Skin epidermis (tissue), 12 donors: ENCODE data around the gene HRH1.

ENCODE experiments used
- H3K27ac ChIP-seq, 21 experiments: fragments of 200-600 bp; sonication (generic) in 11 of 21; one replicate each; pipeline ENCODE4 v1.5.0; 2020; ENCODE audit warnings: mild to moderate bottlenecking in 3 of 21, inconsistent platforms in 2 of 21, moderate library complexity in 2 of 21
- H3K4me3 ChIP-seq, 7 experiments: fragments of 200-600 bp; sonication (generic) in 2 of 7; one replicate each; pipeline ENCODE4 v1.5.0; 2020; ENCODE audit warnings: inconsistent platforms in 2 of 7, mild to moderate bottlenecking in 2 of 7, moderate library complexity in 1 of 7

HRH1 gene

DNA sequence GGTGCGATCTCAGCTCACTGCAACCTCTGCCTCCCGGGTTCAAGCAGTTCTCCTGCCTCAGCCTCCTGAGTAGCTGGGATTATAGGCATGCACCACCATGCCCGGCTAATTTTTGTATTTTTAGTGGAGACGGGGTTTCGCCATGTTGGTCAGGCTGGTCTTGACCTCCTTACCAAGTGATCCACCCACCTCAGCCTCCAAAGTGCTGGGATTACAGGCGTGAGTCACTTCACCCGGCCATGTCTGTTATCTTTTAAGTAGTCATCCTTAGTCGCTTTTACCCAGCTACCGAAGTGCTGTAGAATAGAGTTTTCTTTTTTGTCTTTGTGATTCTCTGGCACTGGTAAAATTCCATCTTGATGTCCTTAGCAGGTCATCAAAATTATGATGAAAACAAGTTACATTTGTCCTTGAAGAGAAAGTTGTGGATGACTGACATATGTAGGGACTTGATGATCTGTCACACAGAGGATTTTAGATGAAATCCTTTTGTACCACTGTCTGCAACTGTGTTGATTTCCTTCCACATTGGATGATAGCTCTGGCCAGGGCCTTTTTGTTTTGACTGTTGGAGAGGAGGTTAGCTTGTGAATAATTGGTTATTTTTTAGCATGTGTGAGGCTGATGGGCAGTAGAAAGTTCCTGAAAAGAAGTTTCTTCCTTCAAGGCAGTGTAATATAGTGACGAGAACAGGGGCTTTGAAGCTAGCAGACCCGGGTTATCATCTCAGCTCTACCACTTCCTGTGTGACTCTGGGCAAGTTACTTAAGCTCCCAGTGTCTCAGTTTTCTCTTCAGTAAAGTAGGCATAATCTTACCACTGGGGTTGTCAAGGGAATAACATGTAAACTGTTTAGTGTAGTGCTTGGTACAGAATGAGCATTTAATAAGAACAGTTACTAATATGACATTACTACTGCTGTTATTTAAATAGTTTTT lies 136.7 kb downstream of the HRH1 start:
- no peak overlapping the region for H3K4me3 ChIP-seq
- H3K27ac ChIP-seq, result peak overlapping the region in 13 of 21 experiments; percentile 1 to 86 (median 72)

DNA sequence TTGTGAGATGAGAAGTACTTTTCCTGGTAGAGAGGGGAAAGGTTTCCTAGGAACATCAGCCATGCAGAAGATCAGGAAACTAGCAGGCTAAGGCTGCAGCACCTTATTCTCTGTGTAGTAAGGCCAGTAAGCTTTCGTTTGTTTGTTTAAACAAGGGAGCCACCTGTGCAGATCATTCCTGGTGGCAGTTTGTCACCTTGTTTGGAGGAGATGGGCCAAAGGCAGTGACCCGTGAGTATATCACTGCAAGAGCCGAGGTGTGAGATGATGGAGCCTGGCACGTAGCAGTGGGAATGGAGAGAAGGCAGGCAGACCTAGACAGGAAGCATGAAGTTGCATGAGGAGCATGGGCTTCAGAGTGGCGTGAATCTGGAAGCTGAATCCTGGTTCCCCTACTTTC lies 137.5 kb downstream of the HRH1 start:
- H3K27ac ChIP-seq, result peak overlapping the region in 11 of 21 experiments; percentile 1 to 86 (median 56)
- no peak overlapping the region for H3K4me3 ChIP-seq

DNA sequence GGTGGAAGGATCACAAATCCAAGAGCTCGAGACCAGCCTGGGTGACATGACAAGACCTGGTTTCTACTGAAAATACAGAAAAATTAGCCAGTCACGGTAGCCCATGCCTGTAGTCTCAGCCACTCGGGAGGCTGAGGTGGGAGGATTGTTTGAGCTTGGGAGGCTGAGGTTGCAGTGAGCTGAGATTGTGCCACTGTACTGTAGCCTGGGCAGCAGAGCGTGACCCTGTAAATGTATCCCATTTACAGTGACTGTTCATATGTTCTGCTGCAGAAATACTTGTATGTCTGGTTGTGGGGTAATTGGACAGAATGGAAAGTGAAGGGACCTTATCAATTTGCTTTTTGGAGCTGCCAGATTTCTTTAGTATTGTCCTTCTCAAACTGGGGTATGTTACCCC lies 142.8 kb downstream of the HRH1 start:
- no peak overlapping the region for H3K4me3 ChIP-seq
- H3K27ac ChIP-seq, result no peak overlapping the region

DNA sequence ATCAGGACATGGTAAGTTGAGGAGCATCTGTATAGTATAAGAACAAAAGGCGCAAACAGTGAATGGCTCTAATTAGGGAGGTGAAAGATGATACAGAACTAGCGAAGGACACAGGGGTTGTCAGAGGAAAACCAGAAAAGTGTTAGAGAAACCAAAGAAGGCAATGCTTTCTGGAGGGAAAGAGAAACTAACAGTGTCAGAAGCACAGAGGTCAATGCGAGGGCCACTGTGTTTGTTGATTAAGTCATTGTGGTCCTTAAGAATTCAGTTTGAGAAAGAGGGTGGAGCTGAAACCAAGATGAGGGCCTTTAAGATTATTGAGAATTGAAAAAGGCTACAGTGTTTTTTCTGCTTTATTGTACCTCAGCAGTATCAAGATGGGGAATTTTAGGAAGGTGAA lies 146.7 kb downstream of the HRH1 start:
- Histone ChIP-seq H3K4me3 (no peak overlapping the region), H3K27ac (no peak overlapping the region)

- no peak overlapping the region for H3K4me3 ChIP-seq
- H3K27ac ChIP-seq, result no peak overlapping the region
Observed at GRCh38 chr3:11302444-11302843, 148.2 kb downstream of the HRH1 start.

DNA sequence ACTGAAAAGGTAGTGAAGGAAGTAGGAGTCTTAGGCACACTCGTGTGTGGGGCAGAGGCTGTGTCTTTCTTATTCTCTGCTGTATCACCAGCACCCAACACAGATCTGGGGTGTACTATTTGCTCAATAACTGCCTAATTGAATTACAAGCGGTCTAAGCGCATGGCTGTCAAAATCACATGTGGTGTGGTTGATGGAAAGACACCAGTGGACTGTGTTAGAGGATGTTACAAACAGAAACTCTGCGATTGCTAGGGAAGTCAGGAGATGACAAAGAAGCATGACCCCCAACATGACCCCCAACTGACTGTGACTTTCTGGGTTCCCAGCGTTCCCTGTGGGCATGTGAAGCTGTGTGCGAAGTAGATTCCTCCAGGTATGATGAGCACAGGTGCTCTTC lies 149.9 kb downstream of the HRH1 start:
- H3K27ac ChIP-seq, result peak overlapping the region in 1 of 21 experiments; percentile 30
- no peak overlapping the region for H3K4me3 ChIP-seq

DNA sequence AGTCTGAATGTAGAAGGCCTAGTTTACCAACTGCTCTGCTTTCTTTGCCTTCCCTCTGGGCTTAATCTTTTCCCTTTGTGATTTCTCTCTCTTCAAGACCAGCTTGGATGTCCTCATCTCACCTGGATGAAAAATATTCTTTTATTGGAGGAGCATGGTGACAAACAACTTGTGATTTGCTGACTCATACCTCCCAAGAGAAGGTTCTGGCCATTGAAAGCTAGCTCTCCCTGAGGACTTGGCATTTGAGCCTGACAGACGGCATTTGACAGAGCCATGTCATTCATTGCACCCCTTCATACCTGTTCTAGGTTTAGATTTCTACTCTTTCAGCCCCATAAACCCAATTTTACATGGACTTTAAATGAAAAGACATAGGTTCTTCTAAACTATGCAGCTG lies 151.2 kb downstream of the HRH1 start:
- Histone ChIP-seq H3K4me3 (no peak overlapping the region), H3K27ac (peak overlapping the region in 9 of 21 experiments; percentile 6 to 80 (median 50))

GRCh38 chr3:11306817-11307589 lies 152.7 kb downstream of the HRH1 start:
- Histone ChIP-seq H3K4me3 (no peak overlapping the region), H3K27ac (peak overlapping the region in 14 of 21 experiments; percentile 12 to 80 (median 58))

DNA sequence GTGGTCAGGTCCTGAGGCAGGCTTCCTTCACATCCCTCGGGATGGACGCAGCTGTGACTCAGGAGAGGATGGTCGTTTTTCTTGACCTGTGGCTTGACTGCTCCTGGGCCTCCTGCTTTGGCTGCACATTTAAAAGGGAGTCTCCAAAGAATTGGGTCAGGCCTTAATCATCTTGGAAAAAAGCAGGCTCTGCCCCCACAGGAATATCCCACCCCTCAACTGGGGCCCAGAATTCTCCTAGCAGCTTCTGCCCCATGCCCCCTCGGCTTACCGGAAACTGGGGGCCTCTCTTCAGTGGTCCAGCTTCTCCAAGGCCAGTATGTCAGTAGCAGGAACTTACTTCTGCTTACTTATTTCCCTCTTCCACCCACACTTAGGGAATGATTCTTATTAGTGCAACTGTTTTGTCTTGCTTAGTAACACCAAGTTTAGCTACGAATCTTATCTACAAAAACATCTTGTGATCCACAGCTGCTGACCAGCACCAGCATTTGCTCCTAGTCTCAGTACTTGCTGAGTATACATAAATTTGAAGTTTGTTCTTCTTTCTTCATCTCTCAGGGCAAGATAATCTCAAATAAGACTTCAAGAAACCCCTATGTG lies 153.6 kb downstream of the HRH1 start:
- peak overlapping the region in 17 of 21 experiments; percentile 14 to 80 (median 57) for H3K27ac ChIP-seq
- no peak overlapping the region for H3K4me3 ChIP-seq

DNA sequence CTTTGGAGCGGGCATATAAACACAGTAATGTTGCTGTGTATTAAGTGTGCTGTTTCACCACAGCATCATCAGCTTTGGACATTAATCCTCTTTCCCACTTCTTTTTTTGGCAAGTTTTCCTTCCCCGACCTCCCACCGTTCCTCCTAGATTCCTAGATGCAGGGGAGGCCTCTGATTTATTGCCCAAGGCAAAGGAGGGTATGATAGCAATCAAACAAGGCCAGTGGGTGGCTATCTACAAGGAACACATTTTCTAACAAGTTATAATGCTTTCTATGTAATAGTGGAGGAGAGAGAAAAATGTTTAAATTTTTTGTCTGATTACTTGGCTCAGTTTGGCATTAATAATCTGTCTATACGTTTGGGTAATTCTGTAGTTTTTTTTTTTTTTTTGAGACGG lies 156.0 kb downstream of the HRH1 start:
- Histone ChIP-seq H3K4me3 (no peak overlapping the region), H3K27ac (no peak overlapping the region)

- Histone ChIP-seq H3K4me3 (no peak overlapping the region), H3K27ac (no peak overlapping the region)
Observed at GRCh38 chr3:11312166-11312565, 157.9 kb downstream of the HRH1 start.
